HTR-8/SVneo (cell line): ENCODE measurements around the gene GNS.
"Not testable (repeated sequence)": the region's sequence is repeated elsewhere in the genome, so short reads cannot be mapped to it uniquely, and the experiment has no call there.

Experiments used
- DNase-seq: peaks from one replicate; pipeline ENCODE4 v3.0.0; 2011; ENCODE audit warnings: low spot score, mixed read lengths; ENCODE audit not compliant: insufficient read length
- FAIRE-seq: peaks from 2 replicates; lab custom pipeline; 2011; peaks lifted over from hg19 to GRCh38; lab: Jason Lieb, UNC

The GNS gene

DNA sequence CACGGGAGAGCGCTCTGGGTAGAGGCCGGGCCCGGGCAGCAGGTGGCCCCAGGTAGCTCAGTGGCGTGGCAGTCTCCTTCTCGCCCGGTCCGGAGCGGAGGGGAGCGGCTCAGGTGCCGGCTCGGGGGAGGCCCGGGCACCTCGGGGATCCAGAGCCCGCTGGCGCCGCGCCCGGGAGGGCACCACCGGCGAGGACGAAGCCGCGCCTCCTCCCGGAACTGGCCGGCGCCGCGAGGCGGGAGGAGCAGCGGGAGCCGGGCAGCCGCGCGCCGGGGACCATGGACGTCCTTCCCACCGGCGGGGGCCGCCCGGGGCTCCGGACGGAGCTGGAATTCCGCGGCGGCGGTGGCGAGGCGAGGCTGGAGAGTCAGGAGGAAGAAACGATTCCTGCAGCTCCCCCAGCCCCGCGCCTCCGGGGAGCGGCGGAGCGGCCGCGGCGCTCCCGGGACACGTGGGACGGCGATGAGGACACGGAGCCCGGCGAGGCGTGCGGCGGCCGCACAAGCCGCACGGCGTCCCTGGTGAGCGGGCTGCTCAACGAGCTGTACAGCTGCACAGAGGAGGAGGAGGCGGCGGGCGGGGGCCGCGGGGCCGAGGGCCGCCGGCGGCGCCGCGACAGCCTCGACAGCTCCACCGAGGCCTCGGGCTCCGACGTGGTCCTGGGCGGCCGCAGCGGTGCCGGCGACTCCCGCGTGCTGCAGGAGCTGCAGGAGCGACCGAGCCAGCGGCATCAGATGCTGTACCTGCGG, 21.5 kb upstream of the GNS start:
- FAIRE-seq (no peak), DNase-seq (peak; percentile 20)

DNA sequence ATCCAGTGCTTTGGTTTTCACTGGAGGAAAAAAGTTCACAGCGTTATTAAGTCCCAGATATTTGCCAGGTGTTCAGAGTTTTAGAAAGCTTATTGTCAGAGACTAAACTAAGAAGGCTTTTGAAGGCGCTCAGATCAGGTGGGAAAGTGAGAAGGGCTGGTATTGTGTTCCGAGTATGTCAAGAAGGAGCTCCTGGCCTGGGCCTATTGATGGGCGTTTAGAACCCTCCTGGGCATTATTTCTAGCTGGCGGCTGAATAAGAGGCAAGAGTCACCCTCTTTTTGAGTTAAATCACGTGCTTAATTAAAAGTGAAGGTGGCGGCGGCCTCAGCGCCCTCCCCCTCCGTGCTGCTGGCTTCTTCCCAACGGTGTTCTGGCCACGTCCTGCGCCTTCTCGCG, 20.9 kb upstream of the GNS start:
- no peak for FAIRE-seq

DNA sequence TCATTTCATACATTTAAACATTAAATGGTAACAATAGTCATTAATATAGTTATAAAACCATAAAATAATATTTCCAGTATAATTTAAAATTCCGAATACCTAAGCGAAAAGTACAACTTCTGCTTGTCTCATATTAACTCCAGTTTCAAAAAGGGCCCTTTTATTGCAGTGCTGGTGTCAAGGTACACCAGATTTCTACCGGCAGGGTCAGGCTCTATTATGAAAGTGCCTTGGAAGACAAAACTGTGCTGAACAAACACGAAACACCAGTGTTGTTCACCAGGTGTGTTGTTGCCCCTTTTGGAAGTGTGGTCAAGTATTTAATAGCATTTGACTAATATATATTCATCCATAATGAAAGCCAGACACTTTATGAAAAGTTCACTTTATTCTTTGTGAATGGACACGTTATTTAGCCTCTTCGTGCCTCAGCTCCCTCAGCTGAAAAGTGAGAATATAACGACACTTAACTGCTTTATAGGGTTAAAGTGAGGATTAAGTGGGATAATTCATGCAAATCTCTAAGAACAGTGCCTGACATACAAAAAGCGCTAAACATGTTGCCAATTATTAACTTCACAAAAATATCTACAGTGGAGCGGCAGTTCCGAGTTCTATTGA, 20.3 kb upstream of the GNS start:
- no peak for DNase-seq

More for the DNA sequence above, 20.9 kb upstream of the GNS start:
- DNase-seq, result no peak

DNA sequence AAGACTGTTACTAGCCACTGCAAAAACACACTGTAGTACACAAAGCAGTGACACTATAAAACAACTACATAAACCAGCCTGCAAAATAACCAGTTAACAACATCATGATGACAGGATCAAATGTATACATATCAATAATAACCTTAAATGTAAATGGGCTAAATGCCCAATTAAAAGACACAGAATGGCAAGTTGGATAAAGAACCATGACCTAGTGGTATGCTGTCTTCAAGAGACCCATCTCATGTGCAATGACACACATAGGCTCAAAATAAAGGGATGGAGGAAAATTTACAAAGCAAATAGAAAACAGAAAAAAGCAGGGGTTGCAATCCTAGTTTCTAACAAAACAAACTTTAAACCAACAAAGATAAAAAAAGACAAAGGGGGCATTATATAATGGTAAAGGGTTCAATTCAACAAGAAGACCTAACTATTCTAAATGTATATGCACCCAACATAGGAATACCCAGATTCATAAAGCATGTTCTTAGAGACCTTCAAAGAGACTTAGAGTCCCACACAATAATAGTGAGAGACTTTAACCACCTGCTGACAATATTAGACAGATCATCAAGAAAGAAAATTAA, 16.0 kb upstream of the GNS start:
- not testable (repeated sequence) for FAIRE-seq, DNase-seq

More for the DNA sequence above, 20.3 kb upstream of the GNS start:
- FAIRE-seq, result no peak

DNA sequence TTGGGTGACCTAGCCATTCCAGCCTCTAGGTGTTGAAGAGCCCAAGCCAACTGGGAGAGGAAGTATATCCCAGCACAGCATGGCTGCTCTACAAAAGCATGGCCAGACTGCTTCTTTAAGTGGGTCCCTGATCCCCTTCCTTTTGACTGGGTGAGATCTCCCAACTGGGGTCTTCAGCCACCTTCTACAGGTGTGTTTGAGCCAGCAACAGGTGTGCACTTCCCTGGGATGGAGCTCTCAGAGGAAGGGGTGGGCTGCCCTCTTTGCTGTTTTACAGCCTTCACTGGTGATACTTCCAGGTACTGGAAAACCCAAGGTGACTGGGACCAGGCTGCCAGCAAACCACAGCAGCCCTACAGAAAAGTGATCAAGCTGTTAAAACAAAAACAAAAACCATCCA, 14.2 kb upstream of the GNS start:
- FAIRE-seq, result no peak
- no peak for DNase-seq

DNA sequence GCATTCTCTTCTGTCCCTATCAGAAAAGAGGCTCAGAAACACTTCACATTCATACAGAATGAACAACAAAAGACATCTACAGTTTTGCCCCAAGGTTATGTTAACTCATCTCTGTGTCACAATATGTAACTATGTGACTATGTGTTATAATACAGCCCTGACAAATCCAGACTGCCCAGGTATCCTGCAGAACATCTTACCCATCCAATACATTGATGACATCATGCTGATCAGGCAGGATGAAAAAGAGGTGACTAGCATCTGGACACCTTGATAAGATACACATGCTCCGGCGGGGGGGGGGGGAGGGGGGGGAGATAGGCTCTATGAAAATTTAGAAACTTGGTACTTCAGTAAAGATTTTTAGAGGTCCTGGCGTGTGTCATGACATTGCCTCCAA, 8.3 kb upstream of the GNS start:
- no peak for DNase-seq
- FAIRE-seq, result no peak

DNA sequence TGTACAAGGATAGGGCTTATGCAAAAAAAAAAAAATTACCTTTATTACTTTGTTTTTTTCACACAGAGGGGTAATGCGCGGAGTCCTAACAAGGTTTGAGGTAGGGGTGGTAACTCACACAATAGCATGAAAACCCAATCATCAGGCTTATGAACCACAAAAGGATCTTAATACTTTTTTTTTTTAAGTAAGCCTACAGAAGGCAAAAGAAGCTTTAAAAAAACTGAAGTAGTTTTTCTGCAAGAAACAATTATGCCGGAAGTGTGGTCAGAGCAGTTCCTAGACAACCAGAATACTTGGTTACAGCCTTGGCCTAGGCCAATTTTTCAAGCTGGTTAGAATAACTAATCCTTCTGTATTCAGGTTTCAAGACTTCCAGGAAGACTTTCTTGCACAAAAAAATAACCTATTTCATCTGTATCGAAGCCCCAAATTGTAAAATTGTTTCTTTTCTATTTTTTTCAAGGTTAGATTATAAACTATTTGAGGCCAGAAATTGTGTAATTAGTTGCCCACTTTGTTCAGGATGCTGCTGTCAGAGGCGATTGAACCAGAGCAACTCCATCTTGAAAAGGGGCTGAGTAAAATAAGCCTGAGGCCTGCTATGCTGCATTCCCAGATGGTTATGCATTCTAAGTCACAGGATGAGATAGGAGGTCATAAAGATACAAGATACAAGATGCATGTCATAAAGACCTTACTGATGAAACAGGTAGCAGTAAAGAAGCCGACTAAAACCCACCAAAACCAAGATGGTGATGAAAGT, 1.8 kb upstream of the GNS start:
- DNase-seq, result no peak
- no peak for FAIRE-seq

DNA sequence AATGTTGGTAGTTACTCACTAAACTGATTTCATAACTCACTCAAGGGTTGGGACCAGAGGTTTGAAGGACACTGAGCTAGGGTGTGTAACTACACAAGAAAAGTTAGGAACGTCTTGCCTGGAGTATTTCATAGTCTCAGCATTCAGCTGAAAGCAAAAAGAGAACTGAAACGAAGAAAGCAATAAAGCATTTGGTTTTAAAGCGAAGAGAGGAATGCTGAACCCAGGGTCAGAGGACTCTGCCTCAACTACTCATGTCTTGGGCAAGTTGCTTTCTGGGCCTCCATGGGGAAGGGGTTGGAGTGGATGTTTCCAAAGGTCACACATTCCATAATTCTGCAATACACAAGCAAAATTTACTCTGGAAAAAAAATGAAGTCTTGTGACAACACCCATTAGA, 1.4 kb downstream of the GNS start:
- FAIRE-seq, result no peak
- no peak for DNase-seq

DNA sequence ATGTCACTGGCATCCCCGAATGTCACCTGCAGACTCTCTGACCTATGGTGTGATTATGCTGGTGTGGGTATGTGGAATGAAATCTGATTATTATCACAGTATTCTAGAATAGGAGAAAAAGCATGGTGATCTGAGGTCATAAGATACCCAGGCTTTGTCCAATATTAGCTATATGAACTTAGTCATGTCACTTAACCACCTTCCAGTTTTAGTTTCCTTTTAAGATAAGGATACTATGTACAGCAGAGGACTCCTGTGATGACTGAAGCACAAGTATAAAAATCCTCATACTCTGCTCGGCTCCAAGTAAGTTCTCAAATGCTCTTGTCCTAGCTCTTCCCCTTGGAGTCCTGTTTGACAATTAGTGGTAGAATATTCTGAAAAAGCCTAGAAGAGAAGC, 2.8 kb downstream of the GNS start:
- FAIRE-seq, result no peak
- DNase-seq, result no peak

DNA sequence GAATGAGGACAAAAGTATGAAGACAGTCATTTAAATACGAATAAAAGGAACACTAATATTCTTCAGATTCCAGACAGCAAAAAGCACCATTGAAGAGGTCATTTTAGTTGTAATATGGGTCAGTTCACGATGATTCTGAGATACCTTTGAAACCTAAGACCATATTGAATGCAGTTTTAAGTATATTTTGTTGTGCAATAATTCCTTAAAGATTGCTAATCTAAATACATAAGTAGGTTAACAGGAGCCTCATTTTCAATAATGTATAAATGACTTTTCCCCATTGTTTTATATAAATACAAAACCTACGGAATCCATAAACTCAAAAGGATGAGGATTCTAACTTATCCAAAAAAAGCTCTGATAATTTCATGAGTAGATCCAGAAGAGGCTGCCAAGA, 5.8 kb downstream of the GNS start:
- FAIRE-seq (no peak), DNase-seq (no peak)

DNA sequence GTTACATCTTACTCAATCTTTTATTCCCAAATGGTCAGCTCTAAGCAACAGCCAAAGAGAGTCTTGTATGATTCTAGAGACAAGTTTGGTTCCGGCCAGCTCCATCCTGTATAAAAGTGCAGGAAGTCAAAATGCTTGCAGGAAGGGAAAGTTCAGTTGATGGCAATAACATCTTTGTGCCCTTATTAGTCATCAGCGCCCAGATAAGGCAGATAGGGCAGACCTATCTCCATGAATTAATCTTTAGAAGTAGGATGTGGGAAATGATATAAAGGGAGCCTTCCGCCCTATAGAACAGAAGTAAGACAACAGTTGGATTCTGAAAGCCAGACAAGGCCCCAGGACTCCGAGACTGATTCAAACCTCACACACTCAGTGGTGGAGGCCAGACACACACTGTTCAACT, 6.4 kb downstream of the GNS start:
- FAIRE-seq, result no peak
- no peak for DNase-seq

DNA sequence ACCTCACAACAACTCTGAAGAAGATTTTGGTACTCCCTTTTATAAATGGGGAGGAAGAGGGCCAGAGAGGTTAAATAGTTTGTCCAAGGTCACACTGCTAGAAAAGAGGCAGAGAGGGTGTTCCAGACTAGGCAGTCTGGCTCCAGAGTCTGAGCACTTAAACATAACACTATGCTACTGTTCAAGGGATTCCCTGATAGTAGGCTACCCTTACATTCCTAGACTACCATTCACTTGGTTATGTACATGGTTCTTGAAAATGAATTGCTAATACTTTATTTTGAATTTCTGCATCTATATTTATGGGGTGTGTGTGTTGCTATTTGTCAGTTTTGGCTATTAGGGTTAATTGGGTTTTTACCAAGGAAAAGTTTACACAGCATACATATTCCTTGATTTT, 7.2 kb downstream of the GNS start:
- no peak for DNase-seq
- FAIRE-seq, result no peak

DNA sequence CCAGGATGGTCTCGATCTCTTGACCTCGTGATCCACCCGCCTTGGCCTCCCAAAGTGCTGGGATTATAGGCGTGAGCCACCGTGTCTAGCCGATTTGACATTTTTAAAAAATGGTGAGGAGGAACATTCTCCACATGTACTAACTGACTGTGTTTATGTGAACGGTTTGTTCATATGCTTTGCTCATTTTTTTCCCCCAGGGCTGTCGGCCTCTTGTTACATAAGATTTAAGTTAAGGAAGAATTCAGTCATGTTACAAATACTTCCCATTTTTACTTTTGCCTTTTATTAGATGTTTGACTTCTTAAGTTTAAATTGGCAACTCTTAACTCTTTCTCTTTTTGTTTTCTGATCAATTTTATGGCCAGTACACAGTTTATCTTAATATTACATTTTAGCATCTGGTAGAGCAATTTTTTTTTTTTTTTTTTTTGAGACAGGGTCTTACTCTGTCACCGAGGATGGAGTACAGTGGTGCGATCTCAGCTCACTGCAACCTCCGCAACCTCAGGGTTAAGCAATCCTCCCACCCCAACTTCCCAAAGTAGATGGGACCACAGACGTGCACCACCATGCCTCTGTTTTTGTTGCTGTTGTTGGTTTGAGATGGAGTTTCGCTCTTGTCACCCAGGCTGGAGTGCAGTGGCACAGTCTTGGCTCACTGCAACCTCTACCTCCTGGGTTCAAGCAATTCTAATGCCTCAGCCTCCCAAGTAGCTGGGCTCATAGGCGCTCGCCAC, 9.6 kb downstream of the GNS start:
- DNase-seq (no peak), FAIRE-seq (no peak)

DNA sequence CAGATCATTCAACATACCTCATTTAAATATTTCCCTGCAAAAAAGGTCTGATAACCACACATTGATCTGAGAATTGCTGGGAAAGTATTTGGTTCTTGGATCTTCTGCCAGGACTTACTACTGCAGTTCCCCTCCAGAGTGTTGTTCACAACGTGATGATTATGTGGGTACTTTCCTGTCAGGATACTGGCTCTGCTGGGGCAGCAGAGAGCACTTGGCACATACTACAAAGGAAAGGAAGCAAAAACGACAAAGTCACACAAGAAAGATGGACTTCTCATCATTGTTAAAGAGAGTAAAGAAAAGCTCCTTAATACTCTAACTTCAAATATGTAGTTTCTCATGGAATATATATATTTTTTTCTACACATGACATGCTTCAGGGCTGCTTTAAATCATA, 11.5 kb downstream of the GNS start:
- DNase-seq, result no peak

DNA sequence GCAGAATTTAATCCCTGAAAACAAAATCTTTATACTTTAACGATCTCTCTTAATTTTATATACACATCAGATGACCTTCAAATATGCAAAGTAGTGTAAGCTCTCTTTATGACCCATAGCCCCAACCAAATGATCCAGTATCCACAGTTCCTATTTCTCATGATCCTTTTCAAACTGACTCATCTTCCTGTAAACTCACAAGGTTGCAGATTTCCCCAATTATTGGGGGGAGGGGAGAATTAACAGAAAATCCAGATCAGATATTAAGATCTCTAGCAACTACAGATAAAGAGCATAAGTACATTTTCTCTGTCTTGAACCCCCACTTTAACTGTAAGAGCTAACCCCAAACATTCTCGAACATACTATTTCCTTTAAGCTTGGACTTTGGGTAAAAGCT, 12.5 kb downstream of the GNS start:
- FAIRE-seq (no peak), DNase-seq (no peak)

More for the DNA sequence above, 11.5 kb downstream of the GNS start:
- no peak for FAIRE-seq

DNA sequence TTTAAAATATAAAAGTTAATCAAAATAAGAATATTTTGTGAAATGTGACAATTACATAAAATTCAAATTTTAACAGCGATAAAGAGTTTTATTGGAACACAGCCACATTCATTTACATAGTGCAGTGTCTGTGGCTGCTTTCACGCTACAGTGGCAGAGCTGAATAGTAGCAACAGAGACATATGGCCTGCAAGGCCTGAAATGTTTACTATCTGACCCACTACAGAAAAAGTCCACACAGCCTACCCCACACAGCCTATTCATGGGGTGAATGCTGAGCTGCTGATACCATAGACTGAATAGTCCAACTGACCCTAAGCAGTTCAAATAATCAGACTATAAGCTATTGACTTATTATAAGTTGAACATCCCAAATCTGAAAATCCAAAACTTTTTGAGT, 13.2 kb downstream of the GNS start:
- DNase-seq (no peak), FAIRE-seq (no peak)

DNA sequence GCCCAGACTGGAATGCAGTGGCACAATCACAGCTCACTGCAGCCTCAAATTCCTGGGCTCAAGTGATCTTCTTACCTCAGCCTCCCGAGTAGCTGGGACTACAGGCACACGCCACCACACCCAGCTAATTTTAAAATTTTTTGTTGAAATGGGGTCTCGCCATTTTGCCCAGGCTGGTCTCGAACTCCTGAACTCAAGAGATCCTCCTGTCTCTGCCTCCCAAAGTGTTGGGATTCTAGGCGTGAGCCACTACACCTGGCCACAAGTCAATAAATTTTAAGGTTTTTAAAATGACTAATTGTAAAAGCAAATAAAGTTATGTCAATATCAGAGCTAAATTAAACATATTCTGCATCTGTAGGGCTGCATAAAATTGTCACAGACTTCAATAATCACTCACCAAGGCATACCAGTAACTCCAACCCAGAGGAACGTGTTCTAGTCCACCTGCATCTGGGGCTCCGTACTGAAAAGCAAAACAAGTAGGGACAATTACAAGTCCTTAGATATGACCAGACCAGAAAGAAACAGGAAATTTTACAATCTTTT, 13.9 kb downstream of the GNS start:
- FAIRE-seq (no peak), DNase-seq (no peak)

DNA sequence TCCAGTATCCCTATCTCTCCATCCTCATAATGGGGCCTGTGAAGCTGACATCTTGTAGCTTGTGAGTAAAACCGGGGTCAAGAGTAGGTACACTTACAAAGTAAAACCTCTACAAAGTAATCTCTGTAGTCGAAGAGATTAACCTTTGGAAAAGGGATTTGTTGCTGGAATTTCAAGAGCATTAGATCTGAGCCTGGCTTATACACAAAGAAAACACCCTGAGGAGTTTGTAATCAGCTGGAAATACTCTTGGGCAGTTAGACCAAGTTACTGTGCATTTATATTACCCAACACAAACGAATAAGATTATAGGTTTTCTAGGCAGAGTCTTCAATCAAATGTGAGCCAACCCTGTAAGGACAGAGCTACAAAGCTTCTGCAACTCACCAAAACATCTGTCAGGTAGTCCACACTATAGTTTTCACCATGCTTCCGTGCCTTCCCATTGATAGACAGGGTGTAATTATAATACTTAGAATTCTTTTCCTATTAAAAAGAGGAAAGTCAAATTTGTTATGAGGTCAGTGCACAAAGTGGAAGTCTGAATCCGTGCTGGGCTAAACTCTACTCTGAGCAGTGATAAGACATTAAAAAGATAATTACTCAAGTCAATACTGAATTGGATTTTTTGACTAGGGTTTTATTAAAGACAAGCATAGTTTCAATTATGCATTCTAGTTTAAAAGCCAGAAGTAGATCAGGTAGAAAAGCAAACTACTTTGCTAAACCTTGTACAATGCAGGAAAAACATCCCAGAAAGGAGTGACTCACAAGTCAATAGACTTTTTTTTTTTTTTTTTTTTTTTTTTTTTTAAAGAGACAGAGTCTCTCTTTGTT, 14.6 kb downstream of the GNS start:
- FAIRE-seq (no peak), DNase-seq (peak; percentile 34)

DNA sequence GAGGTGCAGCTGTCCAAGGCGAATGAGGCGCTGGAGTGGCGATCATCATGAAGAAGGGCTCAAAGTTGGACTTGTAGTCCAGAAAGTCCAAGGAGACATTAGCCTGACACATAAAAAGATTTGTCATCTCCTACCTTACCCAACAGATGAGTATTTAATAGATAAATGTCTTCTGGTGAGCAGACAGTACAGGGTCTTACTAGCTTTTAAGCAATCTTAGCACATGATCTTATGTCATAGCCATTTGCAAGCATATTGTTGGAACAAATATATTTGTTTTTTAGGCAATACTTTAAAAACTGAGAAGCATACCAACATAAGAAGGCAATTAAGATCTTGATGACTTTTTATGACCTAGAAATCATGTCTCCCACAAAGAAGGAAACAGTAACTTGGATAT, 16.0 kb downstream of the GNS start:
- no peak for FAIRE-seq
- no peak for DNase-seq
